ENCODE results near the gene OTOP3. TPM values are rescaled to one million over a fixed set of nuclear protein-coding genes. Genes with fewer than 3 reads are reported as not detected.
"Not testable (repeated sequence)": the region's sequence is repeated elsewhere in the genome, so short reads cannot be mapped to it uniquely, and the experiment has no call there.

OTOP3 gene
- total RNA-seq, 2 donors from 2014 or later = 1.4 to 2.4 TPM

DNA sequence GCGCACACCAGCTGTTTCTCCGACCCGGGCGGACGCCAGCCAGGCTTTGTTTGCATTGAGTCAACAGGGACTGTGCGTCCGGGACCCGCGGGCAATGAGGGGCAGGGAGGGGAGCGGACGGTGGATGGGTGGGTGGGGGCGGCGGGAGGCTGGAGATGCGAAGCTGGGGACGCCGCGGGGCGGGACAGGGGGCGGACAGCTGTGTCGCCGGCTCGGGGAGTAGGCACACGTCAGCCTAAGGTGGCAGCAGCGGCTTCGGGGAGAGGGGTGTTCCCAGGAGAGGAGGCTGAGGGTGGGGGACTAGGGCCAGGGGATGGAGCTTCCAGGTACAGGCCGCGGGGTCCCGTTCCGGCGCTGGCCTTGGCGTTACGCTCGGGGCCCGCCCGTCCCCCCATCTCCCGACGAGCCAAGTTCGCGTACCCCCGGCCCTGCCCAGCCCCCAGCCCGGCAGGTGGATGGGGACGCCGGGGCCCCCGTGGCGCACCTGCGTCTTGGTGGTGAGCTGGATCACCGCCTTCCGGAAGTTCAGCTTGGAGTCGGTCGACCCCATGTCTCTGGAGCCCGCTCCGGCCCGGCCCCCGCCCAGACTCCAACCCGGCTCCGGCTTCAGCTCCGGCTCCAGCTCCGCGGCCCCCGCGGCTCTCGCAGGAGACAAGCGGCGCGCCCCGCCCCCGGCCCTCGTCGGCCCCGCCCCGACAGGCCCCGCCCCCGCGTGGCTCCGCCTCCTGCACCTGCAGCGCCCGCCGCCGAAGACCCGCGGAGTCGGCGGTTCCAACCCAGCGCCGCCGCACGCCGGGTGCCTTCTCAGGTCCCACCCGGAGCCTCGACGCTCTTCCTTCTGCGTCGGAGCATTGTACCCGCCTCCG is 36.6 kb downstream of the OTOP3 start, which contains the start of gene HID1:
TSS of gene HID1 (minus strand) at position 653 of the 866 bp plus-strand sequence. CDS start at position 550, 103 bp downstream.
- intact Hi-C loops (cut with DNase I, micrococcal nuclease) = no loop called here
- ATAC-seq = peak; percentile 80
- DNase-seq = peak; percentile 71 to 87

- intact Hi-C loops (cut with DNase I, micrococcal nuclease) = no loop called here
- no peak for DNase-seq
- ATAC-seq = no peak
Measured at GRCh38 chr17:74972973-74973328, 37.3 kb downstream of the OTOP3 start.

DNA sequence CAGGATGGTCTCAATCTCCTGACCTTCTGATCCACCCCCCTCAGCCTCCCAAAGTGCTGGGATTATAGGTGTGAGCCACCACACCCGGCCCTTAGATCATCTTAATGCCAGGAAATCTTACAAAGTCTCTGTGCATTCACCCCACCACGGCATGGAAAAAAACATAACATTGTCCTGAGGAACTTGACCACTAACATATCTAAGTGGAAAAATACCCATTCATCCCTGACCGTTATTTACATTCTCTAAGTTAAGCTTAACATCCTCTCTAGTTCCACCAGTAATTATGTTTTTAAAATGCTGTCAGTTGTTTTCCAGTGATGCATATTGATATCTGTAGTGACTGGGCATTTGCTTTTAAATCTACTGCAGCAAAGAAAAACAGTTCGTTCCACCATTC is 40.2 kb downstream of the OTOP3 start:
- no peak for ATAC-seq
- intact Hi-C loops (cut with DNase I, micrococcal nuclease) = no loop called here
- no peak for DNase-seq

DNA sequence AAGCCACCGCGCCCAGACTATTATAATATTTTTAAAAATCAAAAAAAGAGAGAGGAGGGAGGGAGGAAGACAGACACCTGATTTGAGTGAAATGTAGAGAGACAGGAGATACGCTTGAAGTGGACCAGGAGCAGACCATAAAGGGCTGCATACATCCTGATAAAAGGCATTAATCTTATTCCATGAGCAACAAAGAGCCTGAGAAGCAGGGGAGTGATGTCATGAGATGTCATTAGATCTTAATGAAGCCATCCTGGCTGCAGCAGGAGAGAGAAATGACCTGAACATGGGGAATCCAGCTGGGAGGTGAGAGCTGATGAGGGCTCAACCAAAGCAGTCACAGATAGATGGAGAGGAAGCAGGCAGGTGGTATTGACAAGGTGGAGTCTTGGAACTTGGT is 42.1 kb downstream of the OTOP3 start:
- intact Hi-C loops (cut with DNase I, micrococcal nuclease) = no loop called here
- DNase-seq (no peak), ATAC-seq (no peak)

DNA sequence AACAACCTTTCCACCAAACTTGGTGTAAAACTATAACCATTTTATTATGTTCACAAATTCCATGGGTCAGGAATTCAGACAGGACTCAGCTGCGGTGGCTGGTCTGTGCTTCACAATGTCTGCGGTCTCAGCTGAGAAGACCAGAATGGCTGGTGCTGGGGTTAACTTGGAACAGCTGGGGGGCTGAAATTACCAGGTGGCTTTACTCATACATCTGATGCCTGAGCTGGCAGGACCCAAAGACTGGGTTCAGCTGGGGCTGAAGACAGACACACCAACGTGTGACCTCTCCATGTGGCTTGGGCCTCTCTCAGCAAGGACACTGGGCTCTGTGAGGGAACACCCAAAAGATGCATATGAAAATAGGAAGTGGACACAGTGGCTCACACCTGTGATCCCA is 42.5 kb downstream of the OTOP3 start:
- DNase-seq = no peak
- intact Hi-C loops (cut with DNase I, micrococcal nuclease) = no loop called here
- ATAC-seq = no peak

- ATAC-seq (no peak), DNase-seq (no peak)
- intact Hi-C loops (cut with DNase I, micrococcal nuclease) = loop anchor here in 1 of 2 donors (10.0 kb wide), 1 partner anchor 55 kb away; no protein-coding TSS in a partner anchor
Measured at GRCh38 chr17:74979408-74980146, 43.9 kb downstream of the OTOP3 start.

DNA sequence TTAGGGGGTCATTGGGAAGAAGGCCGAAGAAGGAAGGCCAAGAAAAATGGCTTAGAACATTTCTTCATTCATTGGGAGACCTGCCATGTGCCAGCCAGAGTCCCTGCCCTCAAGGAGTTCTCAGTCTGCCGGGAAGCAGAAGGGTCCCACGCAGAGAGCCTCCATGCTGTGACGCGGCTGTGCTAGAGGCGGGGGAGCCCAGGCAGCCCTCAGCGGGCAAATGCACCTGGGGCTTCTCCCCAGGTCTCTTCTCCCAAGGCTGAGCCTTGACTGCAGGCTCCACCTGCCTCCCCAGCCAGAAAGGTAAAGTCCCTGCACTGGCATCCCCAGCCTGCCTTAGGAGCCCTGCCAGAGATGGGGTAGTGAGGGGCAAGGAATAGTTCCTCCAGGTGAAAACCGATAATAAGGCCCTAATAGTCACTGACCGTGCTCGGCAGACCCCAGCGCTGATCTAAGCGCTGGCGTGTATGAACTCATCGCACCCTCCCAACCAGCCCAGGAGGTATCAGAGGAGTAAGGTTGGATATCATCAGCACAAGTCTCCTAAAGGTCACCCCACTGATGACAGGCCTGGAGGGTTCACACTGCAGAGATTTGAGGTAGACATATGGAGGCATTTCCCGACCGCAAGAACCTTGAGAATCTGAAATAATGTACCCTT is 45.8 kb downstream of the OTOP3 start:
- DNase-seq (no peak), ATAC-seq (no peak)
- intact Hi-C loops (cut with DNase I, micrococcal nuclease) = loop anchor here in 1 of 2 donors (10.0 kb wide), 1 partner anchor 53 kb away; no protein-coding TSS in a partner anchor

GRCh38 chr17:74981979-74982662 is 46.4 kb downstream of the OTOP3 start:
- DNase-seq (peak; percentile 59 to 75), ATAC-seq (peak; percentile 89)
- intact Hi-C loops (cut with DNase I, micrococcal nuclease) = loop anchor here in 1 of 2 donors (10.0 kb wide), 1 partner anchor 53 kb away; no protein-coding TSS in a partner anchor

DNA sequence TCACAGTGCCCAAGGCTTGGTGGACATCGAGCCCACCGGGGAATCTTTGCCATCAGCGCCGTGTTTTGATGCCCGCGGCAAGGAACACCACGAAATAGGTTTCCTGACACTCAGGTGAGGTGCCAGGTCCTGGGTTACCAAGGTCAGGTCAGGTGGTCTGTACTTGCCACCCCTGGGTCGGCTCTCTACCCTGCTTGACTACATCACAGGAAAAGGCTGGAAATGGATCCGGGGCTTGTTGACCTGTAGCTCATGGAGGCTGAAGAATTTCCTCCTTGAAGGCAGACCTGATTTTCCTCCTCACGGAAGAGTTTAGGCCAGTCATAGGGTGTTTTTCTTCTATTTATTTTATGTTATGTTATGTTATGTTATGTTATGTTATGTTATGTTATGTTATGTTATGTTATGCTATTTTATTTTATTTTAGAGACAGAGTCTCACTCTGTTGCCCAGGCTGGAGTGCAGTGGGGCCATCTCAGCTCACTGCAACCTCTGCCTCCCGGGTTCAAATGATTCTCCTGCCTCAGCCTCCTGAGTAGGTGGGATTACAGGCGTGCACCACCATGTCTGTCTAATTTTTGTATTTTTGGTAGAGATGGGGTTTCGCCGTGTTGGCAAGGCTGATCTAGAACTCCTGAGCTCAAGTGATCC is 47.1 kb downstream of the OTOP3 start:
- intact Hi-C loops (cut with DNase I, micrococcal nuclease) = loop anchor here in 1 of 2 donors (10.0 kb wide), 1 partner anchor 52 kb away; no protein-coding TSS in a partner anchor
- ATAC-seq, DNase-seq: not testable (repeated sequence)

GRCh38 chr17:74986206-74986576 is 50.5 kb downstream of the OTOP3 start:
- intact Hi-C loops (cut with DNase I, micrococcal nuclease) = loop anchor here in 1 of 2 donors (10.0 kb wide), 1 partner anchor 49 kb away; no protein-coding TSS in a partner anchor
- DNase-seq (no peak), ATAC-seq (no peak)

- intact Hi-C loops (cut with DNase I, micrococcal nuclease) = loop anchor here in 1 of 2 donors (10.0 kb wide), 1 partner anchor 47 kb away; no protein-coding TSS in a partner anchor
- DNase-seq (peak; percentile 96 to 99), ATAC-seq (peak; percentile 97)
Measured at GRCh38 chr17:74987418-74987908, 51.8 kb downstream of the OTOP3 start, which contains the start of gene CDR2L. Gene CDR2L, plus strand, starts transcription at chr17:74987632. Its CDS starts 412 bp downstream, at chr17:74988044.

DNA sequence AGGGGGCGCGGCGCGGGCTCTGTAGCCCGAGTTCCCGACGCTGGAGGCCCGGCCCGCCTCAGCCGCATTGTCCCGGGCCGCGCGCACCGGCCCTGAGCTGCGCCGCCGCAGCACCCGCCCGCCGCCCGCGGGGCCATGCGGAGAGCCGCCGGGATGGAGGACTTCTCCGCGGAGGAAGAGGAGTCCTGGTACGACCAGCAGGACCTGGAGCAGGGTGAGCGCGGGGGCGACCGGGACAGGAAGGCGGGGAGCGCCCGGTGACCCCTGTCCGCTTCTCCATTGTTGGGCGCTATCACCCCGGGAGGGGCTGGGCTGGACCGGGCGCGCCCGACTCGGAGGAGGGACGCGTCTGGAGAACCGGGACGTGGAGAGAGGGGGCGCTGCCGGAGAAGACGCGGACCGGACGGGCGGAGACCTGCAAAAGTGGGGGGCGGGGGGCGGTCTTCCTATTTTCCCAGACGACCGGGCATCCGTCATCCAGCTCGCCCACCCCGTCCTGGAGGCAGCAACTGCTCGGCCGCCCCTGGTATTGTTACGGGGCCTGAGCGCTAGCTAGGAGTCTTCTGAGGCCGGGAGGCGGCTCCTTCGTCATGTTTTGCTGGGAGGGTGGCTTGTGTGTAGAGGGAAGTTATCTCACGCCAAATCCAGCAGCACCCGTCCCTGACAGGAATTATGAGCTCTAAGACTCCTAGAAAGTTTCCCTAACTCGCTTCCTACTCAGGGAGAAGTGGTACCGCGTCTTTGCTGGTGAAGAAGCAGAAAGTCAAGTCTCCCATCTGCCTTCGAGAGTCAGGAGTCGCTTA is 52.4 kb downstream of the OTOP3 start:
- intact Hi-C loops (cut with DNase I, micrococcal nuclease) = loop anchor here in 1 of 2 donors (10.0 kb wide), 1 partner anchor 47 kb away; no protein-coding TSS in a partner anchor
- peak; percentile 81 for DNase-seq
- peak; percentile 67 for ATAC-seq

DNA sequence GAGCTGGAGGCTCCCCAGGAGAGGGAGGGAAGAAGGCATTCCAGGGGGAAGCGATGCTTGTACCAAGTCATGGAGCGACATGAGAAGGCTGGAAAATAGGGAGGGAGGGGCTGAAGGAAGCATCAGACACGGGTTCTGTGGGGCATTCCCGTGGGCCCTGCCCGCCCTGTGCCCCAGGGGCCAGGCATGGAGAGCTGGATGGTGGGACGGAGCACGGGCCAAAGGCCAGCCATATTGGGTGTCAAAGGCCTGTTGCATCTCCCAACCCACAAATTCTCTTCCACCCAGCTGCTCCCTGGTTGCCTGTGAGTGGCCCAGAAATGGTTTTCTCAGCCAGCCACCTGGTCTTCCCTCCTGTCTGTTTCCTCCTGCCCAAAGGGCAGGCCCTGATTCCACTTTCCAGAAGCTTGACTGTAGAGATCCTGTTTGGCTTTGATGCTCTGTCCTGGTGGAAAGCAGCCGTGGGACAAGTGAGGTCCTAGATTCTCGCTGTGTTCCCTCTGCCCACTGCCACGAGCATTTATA is 54.9 kb downstream of the OTOP3 start:
- ATAC-seq = no peak
- no peak for DNase-seq
- intact Hi-C loops (cut with DNase I, micrococcal nuclease) = no loop called here

DNA sequence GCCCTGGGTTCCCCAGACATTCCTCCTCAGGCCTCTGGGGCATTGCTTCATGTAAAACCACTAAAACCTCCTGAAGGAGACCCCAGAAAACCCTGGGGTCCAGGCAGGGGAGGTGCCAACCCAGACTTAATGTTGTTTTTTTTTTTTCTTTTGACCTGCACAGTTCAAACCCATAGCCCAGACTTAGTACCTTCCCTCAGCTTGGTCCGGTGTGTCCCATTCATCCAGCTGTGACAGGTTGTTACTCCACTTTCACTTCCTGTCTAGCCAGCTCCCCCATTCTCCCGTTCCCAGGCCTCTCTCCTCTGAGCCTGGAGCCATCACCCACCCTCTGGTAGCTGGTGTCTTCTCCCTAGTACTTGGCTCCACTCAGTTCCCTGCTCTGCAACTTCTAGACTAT is 56.5 kb downstream of the OTOP3 start:
- intact Hi-C loops (cut with DNase I, micrococcal nuclease) = no loop called here
- DNase-seq = no peak
- no peak for ATAC-seq

GRCh38 chr17:74994440-74994839 is 58.7 kb downstream of the OTOP3 start:
- no peak for DNase-seq
- intact Hi-C loops (cut with DNase I, micrococcal nuclease) = no loop called here

DNA sequence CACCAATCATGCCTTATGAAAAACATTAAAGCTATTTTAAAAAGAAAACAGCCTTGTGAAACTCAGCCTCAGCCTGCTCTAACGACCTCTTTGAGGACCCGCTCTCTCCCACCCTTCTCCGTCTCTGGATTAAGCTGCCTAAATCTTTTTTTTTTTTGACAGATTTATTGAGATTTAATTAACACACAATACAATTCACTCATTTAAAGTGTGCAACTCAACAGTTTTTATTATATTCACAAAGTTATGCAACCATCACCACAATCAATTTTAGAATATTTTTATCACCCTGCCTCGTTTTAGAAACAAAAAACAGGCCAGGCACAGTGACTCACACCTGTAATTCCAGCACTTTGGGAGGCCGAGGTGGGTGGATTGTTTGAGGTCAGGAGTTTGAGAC is 60.1 kb downstream of the OTOP3 start:
- ATAC-seq (no peak), DNase-seq (no peak)
- intact Hi-C loops (cut with DNase I, micrococcal nuclease) = no loop called here

More at GRCh38 chr17:74994440-74994839, 58.7 kb downstream of the OTOP3 start:
- ATAC-seq = no peak

DNA sequence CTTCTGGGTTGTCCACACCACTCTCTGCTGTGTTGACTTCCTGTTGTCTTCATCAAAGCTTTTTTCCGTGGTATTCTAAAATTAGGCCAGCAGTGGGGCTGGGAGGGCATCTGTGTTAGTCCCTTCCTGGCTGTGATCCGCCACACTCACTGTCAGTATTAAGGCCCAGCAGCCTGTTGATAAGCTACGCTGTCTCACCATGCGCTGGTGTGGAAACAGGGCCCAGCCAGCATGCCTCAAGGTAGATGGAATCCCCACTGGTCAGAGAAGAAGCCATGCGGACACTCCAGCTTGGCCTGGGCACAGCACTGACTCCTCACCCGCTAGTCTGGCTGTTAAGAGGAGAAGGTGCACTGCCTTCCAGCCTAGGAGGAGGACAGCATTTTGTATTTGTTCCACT is 63.1 kb downstream of the OTOP3 start:
- DNase-seq (no peak), ATAC-seq (no peak)
- intact Hi-C loops (cut with DNase I, micrococcal nuclease) = no loop called here

Measured in left colon (tissue), 2 donors.